Measurements from ENCODE around the gene GEMIN5.
"Not testable (repeated sequence)": the region's sequence is repeated elsewhere in the genome, so short reads cannot be mapped to it uniquely, and the experiment has no call there.

The GEMIN5 gene

DNA sequence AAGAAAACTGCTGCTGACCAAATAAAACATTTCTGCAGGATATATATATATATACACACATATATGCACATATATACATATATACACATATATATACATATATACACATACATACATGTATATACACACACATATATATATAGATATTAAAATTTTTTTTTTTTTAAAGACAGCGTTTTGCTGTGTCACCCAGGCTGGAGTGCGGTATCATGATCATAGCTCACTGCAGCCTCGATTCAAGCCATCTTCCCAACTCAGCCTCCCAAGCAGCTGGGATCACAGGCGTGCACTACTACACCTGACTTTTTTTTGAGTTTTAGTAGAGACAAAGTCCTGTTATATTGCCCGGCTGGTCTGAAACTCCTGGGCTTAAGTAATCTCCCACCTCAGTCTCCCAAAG is 5.5 kb upstream of the GEMIN5 start:
- no peak for DNase-seq

GRCh38 chr5:154940772-154941620 is 3.0 kb upstream of the GEMIN5 start, which contains the start of gene MRPL22:
TSS of gene MRPL22 (plus strand) at chr5:154941073. CDS start at chr5:154941111, 38 bp downstream.
- peak; percentile 87 to 93 for DNase-seq

- no peak for DNase-seq
These were observed 2.4 kb upstream of the GEMIN5 start for GRCh38 chr5:154940375-154940771.

DNA sequence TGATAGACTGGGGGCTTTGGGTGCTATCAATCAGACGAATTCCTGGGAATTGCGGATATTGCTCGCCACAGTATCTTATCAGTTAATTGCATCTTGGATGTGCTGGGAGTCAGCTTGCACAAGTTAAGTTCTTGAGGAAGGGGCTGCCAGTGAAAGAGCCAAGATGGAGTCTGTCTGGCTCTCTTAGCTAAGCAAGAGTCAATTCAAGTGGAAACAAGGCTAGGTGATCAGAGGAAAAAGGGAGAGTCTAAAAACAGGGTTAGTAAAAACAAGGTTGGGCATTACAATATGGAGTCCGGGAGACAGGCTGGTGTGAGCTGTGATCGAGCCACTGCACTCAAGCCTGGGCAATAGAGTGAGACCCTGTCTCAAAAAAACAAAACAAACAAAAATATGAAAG is 1.4 kb upstream of the GEMIN5 start:
- not testable (repeated sequence) for DNase-seq

GRCh38 chr5:154937186-154937717 is 759 bp downstream of the GEMIN5 start:
- no peak for DNase-seq

GRCh38 chr5:154934881-154935280 is 3.1 kb downstream of the GEMIN5 start:
- DNase-seq, result no peak

DNA sequence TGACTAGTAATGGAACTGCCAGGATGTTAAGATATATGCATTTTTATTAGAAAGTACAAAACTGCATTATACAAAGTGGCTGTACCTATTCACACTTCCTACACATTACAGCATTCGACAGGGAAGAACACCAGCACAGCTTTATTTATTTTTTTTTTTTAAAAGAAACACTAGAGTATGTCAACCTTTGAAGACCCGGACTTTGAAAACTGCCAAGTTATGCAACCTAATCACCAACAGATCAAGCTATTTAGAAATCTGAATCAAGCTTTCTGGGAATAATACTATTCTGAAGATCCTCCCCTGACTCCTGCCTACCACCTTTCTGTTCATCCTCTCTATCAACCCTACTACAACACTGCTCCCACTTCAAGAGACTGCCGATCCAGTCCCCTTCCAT is 4.5 kb downstream of the GEMIN5 start:
- DNase-seq, result no peak

DNA sequence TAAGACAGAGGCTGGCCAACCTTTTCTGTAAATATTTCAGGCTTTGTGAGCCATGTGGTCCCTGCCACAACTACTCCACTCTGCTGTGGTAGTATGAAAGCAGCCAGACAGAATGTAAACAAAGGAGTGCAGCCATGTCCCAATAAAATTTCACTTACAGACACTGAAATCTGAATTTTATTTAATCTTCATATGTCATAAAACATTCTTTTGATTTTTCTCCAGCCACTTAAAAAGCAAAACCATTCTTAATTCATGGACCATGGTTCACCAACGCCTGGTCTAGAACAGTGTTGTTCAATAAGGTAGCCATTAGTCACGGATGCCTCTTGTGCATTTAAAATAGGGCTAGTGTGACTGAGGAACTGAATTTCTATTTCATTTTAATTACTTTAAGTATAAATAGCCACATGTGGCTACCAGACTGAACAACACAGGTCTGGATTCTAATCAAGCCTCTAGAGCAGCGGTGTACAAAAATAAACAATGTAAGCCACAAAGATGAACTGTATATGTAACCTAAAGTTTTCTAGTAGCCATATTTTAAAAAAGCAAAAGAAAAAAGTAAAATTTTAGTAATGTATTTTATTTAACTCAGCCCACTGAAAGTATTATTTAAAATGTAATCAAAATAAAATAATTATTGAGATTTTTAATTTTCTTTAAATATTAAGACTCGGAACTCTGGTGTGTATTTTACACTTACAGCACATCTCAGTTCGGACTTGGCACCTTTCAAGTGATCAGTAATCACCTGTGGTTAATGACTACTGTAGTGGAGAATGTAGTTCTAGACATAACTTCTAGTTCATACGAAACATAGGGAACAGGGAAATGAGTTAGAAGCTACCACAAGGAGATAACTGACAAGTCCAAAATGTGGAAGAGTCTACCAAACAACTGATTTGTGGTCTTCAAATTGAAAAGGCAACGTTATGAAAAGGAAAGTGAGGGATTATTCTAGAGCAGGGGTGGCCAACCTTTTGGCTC is 14.3 kb downstream of the GEMIN5 start:
- no peak for DNase-seq

- DNase-seq, result no peak
These were observed 20.3 kb downstream of the GEMIN5 start for GRCh38 chr5:154917757-154918156.

DNA sequence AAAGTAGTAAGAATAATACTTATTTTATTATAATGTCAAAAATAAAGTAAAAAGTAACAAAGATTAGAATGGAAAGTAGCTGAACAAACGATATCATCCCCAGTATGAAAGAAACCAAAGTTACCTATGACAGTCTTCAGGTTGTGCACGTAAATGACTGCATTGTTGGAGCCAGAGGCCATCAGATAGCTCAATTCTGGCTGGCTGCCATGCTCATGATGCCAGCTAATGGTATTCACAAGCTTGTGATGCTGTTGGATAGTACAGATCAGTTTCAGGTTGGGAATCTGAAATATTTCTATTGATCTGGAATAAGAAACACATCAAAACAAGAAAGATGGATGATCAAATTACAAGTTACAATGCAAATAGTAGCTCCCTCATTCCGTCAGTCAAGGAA is 21.1 kb downstream of the GEMIN5 start:
- peak in 1 of 2 experiments; percentile 1 for DNase-seq

DNA sequence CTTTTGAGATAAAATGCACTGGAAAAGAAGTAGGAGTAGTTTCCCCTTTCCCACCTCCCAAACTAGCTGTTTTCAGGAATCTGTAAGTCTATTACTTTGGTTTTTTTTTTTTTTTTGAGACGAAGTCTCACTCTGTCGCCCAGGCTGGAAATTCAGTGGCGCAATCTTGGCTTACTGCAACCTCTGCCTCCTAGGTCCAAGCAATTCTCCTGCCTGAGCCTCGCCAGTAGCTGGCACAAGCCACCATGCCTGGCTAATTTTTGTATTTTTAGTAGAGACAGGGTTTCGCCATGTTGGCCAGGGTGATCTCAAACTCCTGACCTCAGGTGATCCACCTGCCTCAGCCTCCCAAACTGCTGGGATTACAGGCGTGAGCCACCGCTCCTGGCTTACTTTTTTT is 32.4 kb downstream of the GEMIN5 start:
- DNase-seq, result not testable (repeated sequence)

GRCh38 chr5:154901913-154902312 is 36.1 kb downstream of the GEMIN5 start:
- no peak for DNase-seq

GRCh38 chr5:154901276-154901675 is 36.7 kb downstream of the GEMIN5 start:
- no peak for DNase-seq

DNA sequence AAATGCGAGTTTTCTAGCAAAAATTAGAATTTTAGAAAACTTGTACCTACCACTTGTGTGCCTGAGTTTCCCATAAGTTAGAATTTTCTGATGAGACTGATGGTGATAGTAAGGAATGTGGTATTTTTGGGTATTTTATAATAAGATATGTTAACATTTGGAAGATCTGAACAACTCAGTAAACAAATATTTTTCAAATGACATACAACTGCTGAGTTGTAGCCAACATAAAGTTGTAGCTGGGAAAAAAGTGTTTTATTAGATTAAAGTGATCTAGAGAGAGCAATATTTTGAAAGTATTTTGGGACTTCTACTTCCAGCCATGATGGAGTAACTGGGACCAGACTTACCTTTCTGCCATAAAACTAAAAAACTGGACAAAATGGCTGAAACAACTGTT is 37.9 kb downstream of the GEMIN5 start:
- DNase-seq, result no peak

GRCh38 chr5:154899151-154899816 is 38.7 kb downstream of the GEMIN5 start:
- DNase-seq, result no peak

DNA sequence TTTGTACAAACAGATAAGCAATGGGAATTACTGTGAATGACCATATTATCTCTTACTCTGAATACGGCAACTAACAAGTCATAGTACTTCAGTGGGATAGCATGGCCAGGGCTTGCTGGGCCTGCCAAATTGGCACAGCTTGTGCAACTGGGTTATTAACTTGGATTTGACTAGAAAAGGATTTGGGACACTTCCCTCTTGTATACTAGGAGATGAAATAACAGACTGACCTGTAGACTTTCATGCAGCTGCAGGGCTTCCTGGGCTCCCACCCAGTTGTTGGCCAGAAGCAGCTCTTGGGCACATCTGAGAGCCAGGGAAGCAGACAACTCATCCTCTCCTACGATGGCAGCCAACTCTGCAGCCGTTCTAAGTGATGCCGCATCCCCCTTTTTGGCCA is 39.8 kb downstream of the GEMIN5 start:
- DNase-seq, result no peak

DNA sequence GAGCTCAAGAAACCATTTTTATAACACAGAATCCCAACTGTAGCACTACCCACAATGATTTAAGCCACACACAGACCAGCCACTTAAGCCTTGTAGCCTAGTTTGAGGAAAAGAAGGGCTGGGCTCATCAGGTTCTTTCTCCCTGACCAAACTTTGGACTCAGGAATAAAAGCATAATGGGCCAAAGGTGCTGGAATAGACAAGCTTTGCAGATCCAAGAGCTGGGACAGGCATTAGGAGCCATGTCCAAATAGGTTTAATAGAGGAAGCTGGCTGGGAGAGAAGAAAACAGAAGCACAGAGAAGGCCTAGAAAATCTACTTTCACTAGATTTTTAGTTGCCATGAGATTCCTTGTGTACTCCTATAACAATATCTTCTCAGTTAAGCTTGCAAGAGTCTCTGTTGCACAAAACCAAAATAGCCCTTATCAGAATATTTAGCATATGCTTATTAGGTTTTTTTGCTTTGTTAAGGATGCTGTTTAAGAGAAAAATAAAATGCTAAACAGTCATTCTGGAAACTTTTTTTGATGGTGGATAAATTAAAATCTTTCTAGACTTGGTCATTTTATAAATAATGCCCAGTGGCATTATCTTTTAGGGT is 41.3 kb downstream of the GEMIN5 start:
- DNase-seq, result no peak

GRCh38 chr5:154895606-154896561 is 42.1 kb downstream of the GEMIN5 start:
- no peak for DNase-seq

- DNase-seq, result no peak
These were observed 44.6 kb downstream of the GEMIN5 start for GRCh38 chr5:154893381-154893780.

- DNase-seq, result no peak
These were observed 45.6 kb downstream of the GEMIN5 start for GRCh38 chr5:154892369-154892771.

- no peak for DNase-seq
These were observed 52.6 kb downstream of the GEMIN5 start for GRCh38 chr5:154885439-154885838.

Measured in NCI-H2081 (cell line).